HEK293 (cell line): ENCODE results near the gene GALC.

Source experiments
- BCL11A ChIP-seq: fragments of 450-650 bp; formaldehyde crosslinking; IDR thresholded peaks from 2 replicates; pipeline ENCODE4 v1.5.1; 2016; ENCODE audit warnings: low read depth, missing biosample characterization, missing genetic modification characterization
- CTCF ChIP-seq: fragments of 450-650 bp; formaldehyde crosslinking; IDR thresholded peaks from 2 replicates; pipeline ENCODE4 v1.5.1; 2016; ENCODE audit warnings: missing biosample characterization, missing genetic modification characterization
- TCF7L2 ChIP-seq: IDR thresholded peaks from 2 replicates; pipeline ENCODE4 v1.6.1; 2011; ENCODE audit warnings: low read depth, mild to moderate bottlenecking, inconsistent platforms, low read length, moderate library complexity, borderline replicate concordance
- ZBTB49 ChIP-seq: fragments of 450-650 bp; formaldehyde crosslinking; IDR thresholded peaks from 2 replicates; pipeline ENCODE4 v1.5.1; 2016; ENCODE audit warnings: missing biosample characterization, missing genetic modification characterization, low read depth
- ZNF274 ChIP-seq, 2 experiments: fragments of 200-500 bp in 1 of 2; fragments of 450-650 bp in 1 of 2; sonication (Bioruptor generic) in 1 of 2; formaldehyde crosslinking in 1 of 2; IDR thresholded peaks; 2 replicates each; pipeline versions ENCODE4 v1.5.1 to v1.6.1; 2014 to 2016; ENCODE audit warnings: borderline replicate concordance in 1 of 2, inconsistent platforms in 1 of 2, low read length in 1 of 2, missing biosample characterization in 1 of 2, missing genetic modification characterization in 1 of 2
- ZNF292 ChIP-seq: fragments of 450-650 bp; formaldehyde crosslinking; IDR thresholded peaks from 2 replicates; pipeline ENCODE4 v1.5.1; 2016; ENCODE audit warnings: low read depth, missing biosample characterization, missing genetic modification characterization, borderline replicate concordance
- ZNF311 ChIP-seq: fragments of 450-650 bp; formaldehyde crosslinking; IDR thresholded peaks from 2 replicates; pipeline ENCODE4 v1.5.1; 2017; ENCODE audit warnings: missing biosample characterization, missing genetic modification characterization, borderline replicate concordance
- ZNF624 ChIP-seq: fragments of 450-650 bp; formaldehyde crosslinking; IDR thresholded peaks from 2 replicates; pipeline ENCODE4 v1.5.1; 2017; ENCODE audit warnings: missing biosample characterization, missing genetic modification characterization
- ZNF629 ChIP-seq: fragments of 450-650 bp; formaldehyde crosslinking; IDR thresholded peaks from 2 replicates; pipeline ENCODE4 v1.5.1; 2017; ENCODE audit warnings: missing biosample characterization, missing genetic modification characterization
- TF ChIP-seq, protein P1 (sequence below): sonication (generic); formaldehyde crosslinking; IDR thresholded peaks from 2 replicates; pipeline ENCODE4 v1.8.1; 2022; ENCODE audit warnings: mild to moderate bottlenecking, moderate library complexity, missing genetic modification reagents
- TF ChIP-seq, protein P2 (sequence below): fragments of 450-650 bp; formaldehyde crosslinking; IDR thresholded peaks from 2 replicates; pipeline ENCODE4 v1.5.1; 2016; ENCODE audit warnings: missing biosample characterization, missing genetic modification characterization
- TF ChIP-seq, protein P3 (sequence below): fragments of 450-650 bp; formaldehyde crosslinking; IDR thresholded peaks from 2 replicates; pipeline ENCODE4 v1.5.1; 2016; ENCODE audit warnings: missing biosample characterization, missing genetic modification characterization
- TF ChIP-seq, protein P4 (sequence below): fragments of 450-650 bp; formaldehyde crosslinking; IDR thresholded peaks from 2 replicates; pipeline ENCODE4 v1.5.1; 2016; ENCODE audit warnings: missing biosample characterization, missing genetic modification characterization

DNA sequence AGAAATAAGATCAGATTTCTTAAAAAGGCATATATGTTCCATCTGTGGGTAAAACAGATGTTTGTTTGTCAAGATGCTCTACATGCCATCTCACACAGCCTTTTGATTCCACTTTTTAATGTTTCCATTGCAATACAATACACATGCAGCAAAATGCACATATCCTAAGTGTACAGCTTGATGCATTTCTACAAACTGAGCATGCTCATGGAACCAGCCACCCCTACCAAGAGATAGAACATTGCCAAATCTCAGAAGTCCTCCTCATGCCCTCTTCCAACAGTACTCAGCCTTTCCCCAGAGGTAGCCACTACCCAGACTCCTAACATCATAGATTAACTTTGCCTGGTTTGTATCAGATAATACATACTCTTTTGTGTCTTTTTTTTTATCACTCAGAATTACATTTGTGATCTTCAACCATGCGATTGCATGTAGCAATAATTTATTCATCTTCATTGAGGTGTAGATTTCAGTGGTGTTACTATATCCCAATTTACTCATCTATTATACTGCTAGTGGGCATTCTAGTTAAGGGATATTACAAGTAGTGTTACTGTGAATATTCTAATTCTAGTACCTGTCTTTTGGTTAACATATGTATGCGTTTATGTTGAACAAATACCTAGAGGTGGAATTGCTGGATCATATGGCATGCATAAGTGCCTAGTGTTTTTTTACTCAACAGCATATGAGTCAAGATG is 15.2 kb upstream of the GALC start:
- TF ChIP-seq ZNF629 (tag by site-specific recombination) (no peak), TCF7L2 (no peak), ZBTB49 (tag by site-specific recombination) (no peak), ZNF274 (IDR thresholded peaks at IDR 0.05; ENCODE audit: low read length) (no peak), ZNF274 (tag by site-specific recombination; IDR thresholded peaks at IDR 0.05; ENCODE audit: borderline replicate concordance) (no peak), BCL11A (no peak), ZNF311 (tag by site-specific recombination) (no peak), ZNF292 (no peak), ZNF624 (tag by site-specific recombination) (no peak), CTCF (tag by site-specific recombination) (no peak)
- TF ChIP-seq, protein P1, sequence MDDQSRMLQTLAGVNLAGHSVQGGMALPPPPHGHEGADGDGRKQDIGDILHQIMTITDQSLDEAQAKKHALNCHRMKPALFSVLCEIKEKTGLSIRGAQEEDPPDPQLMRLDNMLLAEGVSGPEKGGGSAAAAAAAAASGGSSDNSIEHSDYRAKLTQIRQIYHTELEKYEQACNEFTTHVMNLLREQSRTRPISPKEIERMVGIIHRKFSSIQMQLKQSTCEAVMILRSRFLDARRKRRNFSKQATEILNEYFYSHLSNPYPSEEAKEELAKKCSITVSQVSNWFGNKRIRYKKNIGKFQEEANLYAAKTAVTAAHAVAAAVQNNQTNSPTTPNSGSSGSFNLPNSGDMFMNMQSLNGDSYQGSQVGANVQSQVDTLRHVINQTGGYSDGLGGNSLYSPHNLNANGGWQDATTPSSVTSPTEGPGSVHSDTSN (CRISPR knock-in tag) = no peak
- TF ChIP-seq, protein P2, sequence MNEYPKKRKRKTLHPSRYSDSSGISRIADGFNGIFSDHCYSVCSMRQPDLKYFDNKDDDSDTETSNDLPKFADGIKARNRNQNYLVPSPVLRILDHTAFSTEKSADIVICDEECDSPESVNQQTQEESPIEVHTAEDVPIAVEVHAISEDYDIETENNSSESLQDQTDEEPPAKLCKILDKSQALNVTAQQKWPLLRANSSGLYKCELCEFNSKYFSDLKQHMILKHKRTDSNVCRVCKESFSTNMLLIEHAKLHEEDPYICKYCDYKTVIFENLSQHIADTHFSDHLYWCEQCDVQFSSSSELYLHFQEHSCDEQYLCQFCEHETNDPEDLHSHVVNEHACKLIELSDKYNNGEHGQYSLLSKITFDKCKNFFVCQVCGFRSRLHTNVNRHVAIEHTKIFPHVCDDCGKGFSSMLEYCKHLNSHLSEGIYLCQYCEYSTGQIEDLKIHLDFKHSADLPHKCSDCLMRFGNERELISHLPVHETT (tag by site-specific recombination) = no peak
- TF ChIP-seq, protein P3, sequence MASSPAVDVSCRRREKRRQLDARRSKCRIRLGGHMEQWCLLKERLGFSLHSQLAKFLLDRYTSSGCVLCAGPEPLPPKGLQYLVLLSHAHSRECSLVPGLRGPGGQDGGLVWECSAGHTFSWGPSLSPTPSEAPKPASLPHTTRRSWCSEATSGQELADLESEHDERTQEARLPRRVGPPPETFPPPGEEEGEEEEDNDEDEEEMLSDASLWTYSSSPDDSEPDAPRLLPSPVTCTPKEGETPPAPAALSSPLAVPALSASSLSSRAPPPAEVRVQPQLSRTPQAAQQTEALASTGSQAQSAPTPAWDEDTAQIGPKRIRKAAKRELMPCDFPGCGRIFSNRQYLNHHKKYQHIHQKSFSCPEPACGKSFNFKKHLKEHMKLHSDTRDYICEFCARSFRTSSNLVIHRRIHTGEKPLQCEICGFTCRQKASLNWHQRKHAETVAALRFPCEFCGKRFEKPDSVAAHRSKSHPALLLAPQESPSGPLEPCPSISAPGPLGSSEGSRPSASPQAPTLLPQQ (tag by site-specific recombination) = no peak
- TF ChIP-seq, protein P4, sequence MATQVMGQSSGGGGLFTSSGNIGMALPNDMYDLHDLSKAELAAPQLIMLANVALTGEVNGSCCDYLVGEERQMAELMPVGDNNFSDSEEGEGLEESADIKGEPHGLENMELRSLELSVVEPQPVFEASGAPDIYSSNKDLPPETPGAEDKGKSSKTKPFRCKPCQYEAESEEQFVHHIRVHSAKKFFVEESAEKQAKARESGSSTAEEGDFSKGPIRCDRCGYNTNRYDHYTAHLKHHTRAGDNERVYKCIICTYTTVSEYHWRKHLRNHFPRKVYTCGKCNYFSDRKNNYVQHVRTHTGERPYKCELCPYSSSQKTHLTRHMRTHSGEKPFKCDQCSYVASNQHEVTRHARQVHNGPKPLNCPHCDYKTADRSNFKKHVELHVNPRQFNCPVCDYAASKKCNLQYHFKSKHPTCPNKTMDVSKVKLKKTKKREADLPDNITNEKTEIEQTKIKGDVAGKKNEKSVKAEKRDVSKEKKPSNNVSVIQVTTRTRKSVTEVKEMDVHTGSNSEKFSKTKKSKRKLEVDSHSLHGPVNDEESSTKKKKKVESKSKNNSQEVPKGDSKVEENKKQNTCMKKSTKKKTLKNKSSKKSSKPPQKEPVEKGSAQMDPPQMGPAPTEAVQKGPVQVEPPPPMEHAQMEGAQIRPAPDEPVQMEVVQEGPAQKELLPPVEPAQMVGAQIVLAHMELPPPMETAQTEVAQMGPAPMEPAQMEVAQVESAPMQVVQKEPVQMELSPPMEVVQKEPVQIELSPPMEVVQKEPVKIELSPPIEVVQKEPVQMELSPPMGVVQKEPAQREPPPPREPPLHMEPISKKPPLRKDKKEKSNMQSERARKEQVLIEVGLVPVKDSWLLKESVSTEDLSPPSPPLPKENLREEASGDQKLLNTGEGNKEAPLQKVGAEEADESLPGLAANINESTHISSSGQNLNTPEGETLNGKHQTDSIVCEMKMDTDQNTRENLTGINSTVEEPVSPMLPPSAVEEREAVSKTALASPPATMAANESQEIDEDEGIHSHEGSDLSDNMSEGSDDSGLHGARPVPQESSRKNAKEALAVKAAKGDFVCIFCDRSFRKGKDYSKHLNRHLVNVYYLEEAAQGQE = no peak
